ENCODE measurements around the gene FRMD1. TPM values are rescaled to one million over a fixed set of nuclear protein-coding genes. Genes with fewer than 3 reads are reported as not detected.

FRMD1 gene
- total and polyA plus RNA-seq, 2 of the 8 experiments (the other 6 are each of a cell fraction or from before 2014, with no cell fraction given) = 0.36 TPM; not detected in 1

- TF ChIP-seq SIRT6 (IDR thresholded peaks at IDR 0.05; ENCODE audit: low read length) (no peak), GABPA (IDR thresholded peaks at IDR 0.05; ENCODE audit: borderline replicate concordance, insufficient read depth, low read length) (no peak), GTF2F1 (IDR thresholded peaks at IDR 0.05; ENCODE audit: borderline replicate concordance, low read depth, low read length) (no peak), SUZ12 (IDR thresholded peaks at IDR 0.05; ENCODE audit: low read length) (no peak), POLR2A (IDR thresholded peaks at IDR 0.05; ENCODE audit: control extremely low read depth in 1 of 2, low read depth in 2 of 2, low read length in 2 of 2) (no peak), CBX8 (IDR thresholded peaks at IDR 0.05; ENCODE audit: borderline replicate concordance, low read depth, low read length) (no peak), SIN3A (conservative IDR thresholded peaks at IDR 0.05 in 1 of 2, IDR thresholded peaks at IDR 0.05 in 1 of 2; ENCODE audit: low read depth in 1 of 2, low read length in 2 of 2) (no peak)
Measured at GRCh38 chr6:168021581-168021980, 57.4 kb downstream of the FRMD1 start (continued).
